ENCODE results near the gene SNRNP48.

SNRNP48 gene

GRCh38 chr6:7559196-7559595 lies 30.8 kb upstream of the SNRNP48 start:
- in situ Hi-C loops (cut with MboI; ENCODE audit: low sequenced_read_pairs): no loop called here

GRCh38 chr6:7559651-7560385 lies 30.2 kb upstream of the SNRNP48 start:
- in situ Hi-C loops (cut with MboI; ENCODE audit: low sequenced_read_pairs): no loop called here

GRCh38 chr6:7561153-7561964 lies 28.6 kb upstream of the SNRNP48 start:
- in situ Hi-C loops (cut with MboI; ENCODE audit: low sequenced_read_pairs): no loop called here

GRCh38 chr6:7562769-7563168 lies 27.2 kb upstream of the SNRNP48 start:
- in situ Hi-C loops (cut with MboI; ENCODE audit: low sequenced_read_pairs): no loop called here

GRCh38 chr6:7566107-7566506 lies 23.9 kb upstream of the SNRNP48 start:
- in situ Hi-C loops (cut with MboI; ENCODE audit: low sequenced_read_pairs): no loop called here

GRCh38 chr6:7566617-7567173 lies 23.3 kb upstream of the SNRNP48 start:
- in situ Hi-C loops (cut with MboI; ENCODE audit: low sequenced_read_pairs): no loop called here

- in situ Hi-C loops (cut with MboI; ENCODE audit: low sequenced_read_pairs): no loop called here
Observed at GRCh38 chr6:7568021-7568420, 22.0 kb upstream of the SNRNP48 start.

- in situ Hi-C loops (cut with MboI; ENCODE audit: low sequenced_read_pairs): no loop called here
Observed at GRCh38 chr6:7569082-7569481, 20.9 kb upstream of the SNRNP48 start.

- in situ Hi-C loops (cut with MboI; ENCODE audit: low sequenced_read_pairs): no loop called here
Observed at GRCh38 chr6:7572213-7572943, 17.6 kb upstream of the SNRNP48 start.

GRCh38 chr6:7574500-7574899 lies 15.5 kb upstream of the SNRNP48 start:
- in situ Hi-C loops (cut with MboI; ENCODE audit: low sequenced_read_pairs): no loop called here

GRCh38 chr6:7578516-7578915 lies 11.5 kb upstream of the SNRNP48 start:
- in situ Hi-C loops (cut with MboI; ENCODE audit: low sequenced_read_pairs): no loop called here

- in situ Hi-C loops (cut with MboI; ENCODE audit: low sequenced_read_pairs): no loop called here
Observed at GRCh38 chr6:7578931-7579330, 11.1 kb upstream of the SNRNP48 start.

GRCh38 chr6:7579851-7580250 lies 10.1 kb upstream of the SNRNP48 start:
- in situ Hi-C loops (cut with MboI; ENCODE audit: low sequenced_read_pairs): no loop called here

- in situ Hi-C loops (cut with MboI; ENCODE audit: low sequenced_read_pairs): no loop called here
Observed at GRCh38 chr6:7580537-7580926, 9.5 kb upstream of the SNRNP48 start.

GRCh38 chr6:7580927-7581618 lies 8.9 kb upstream of the SNRNP48 start:
- in situ Hi-C loops (cut with MboI; ENCODE audit: low sequenced_read_pairs): no loop called here

- in situ Hi-C loops (cut with MboI; ENCODE audit: low sequenced_read_pairs): no loop called here
Observed at GRCh38 chr6:7585287-7585930, 4.6 kb upstream of the SNRNP48 start.

- in situ Hi-C loops (cut with MboI; ENCODE audit: low sequenced_read_pairs): no loop called here
Observed at GRCh38 chr6:7587631-7588100, 2.3 kb upstream of the SNRNP48 start.

- in situ Hi-C loops (cut with MboI; ENCODE audit: low sequenced_read_pairs): no loop called here
Observed at GRCh38 chr6:7588506-7588905, 1.5 kb upstream of the SNRNP48 start.

- in situ Hi-C loops (cut with MboI; ENCODE audit: low sequenced_read_pairs): no loop called here
Observed at GRCh38 chr6:7589221-7589620, 777 bp upstream of the SNRNP48 start.

GRCh38 chr6:7590918-7591302 lies 912 bp downstream of the SNRNP48 start:
- in situ Hi-C loops (cut with MboI; ENCODE audit: low sequenced_read_pairs): no loop called here
